Heart left ventricle (tissue), 13 donors: ENCODE results near the gene TM2D1.

Experiments used
- CTCF ChIP-seq, 12 donors: fragments of 200-600 bp; sonication (generic) in 4 of 12; IDR thresholded peaks; one replicate each; pipeline versions ENCODE4 v1.5.0 to v1.8.0; 2018 to 2022; ENCODE audit warnings: antibody characterized with exemption in 12 of 12, mild to moderate bottlenecking in 5 of 12
- POLR2A ChIP-seq, 2 donors: fragments of 450-650 bp; IDR thresholded peaks; one replicate each; pipeline ENCODE4 v1.6.1; 2017; ENCODE audit warnings: antibody characterized with exemption in 2 of 2, mild to moderate bottlenecking in 2 of 2, moderate library complexity in 2 of 2
- donor health status: ischemic (EF 13 %, LVEDD 7.1; RV severe dilation, severe dysfunction).
- donor health status: DM: no; HTN: yes; CAD: no.
- donor health status: DM: no; HTN: no; CAD: no.
- donor health status: ischemic (EF 25% LVEDD 6.9; RV normal size, moderate dysfunction).
- donor health status: ischemic (EF 25% LVEDD 5.7; RV mildly dilated, moderate dysfunction).
- donor health status: ischemic (EF 35%, LVEDD 5.7; RV mildly dilated, moderate dysfunction).
- donor health status: nonischemic (EF 11% LVEDD 7.7; RV severe dilation, severe dysfunction).
- donor health status: DM: yes; HTN: yes; CAD: no.
- donor health status: PGD.
- donor health status: ischemic (EF 29% LVEDD 5.4; RV normal size, mild dysfunction).
- donor health status: nonischemic (EF 23%, LVEDD 6.1; RV moderate dilation, normal function).

- TF ChIP-seq CTCF (IDR thresholded peaks at IDR 0.05) (no peak), POLR2A (IDR thresholded peaks at IDR 0.05) (no peak)
Measured at GRCh38 chr1:61648983-61649742, 75.8 kb downstream of the TM2D1 start.
